IPS-20b (cell line): ENCODE data around the gene VASN.

ENCODE experiments used
- H3K27ac ChIP-seq: one replicate; pipeline ENCODE4 v1.5.1; 2013; ENCODE audit warnings: low read length
- H3K27me3 ChIP-seq: 2 replicates; pipeline ENCODE4 v1.6.1; 2013; ENCODE audit warnings: mild to moderate bottlenecking, low read length, inconsistent platforms; ENCODE audit not compliant: insufficient read depth
- H3K36me3 ChIP-seq: 2 replicates; pipeline ENCODE4 v1.6.1; 2013; ENCODE audit warnings: low read depth, mild to moderate bottlenecking, inconsistent platforms, low read length, moderate library complexity; ENCODE audit not compliant: insufficient read depth
- H3K4me1 ChIP-seq: 2 replicates; pipeline ENCODE4 v1.6.1; 2013; ENCODE audit warnings: mild to moderate bottlenecking, control low read depth, inconsistent platforms, low read length, moderate library complexity; ENCODE audit not compliant: insufficient read depth
- H3K4me3 ChIP-seq: 2 replicates; pipeline ENCODE4 v1.5.1; 2013; ENCODE audit warnings: mild to moderate bottlenecking, low read length, inconsistent platforms
- H3K9ac ChIP-seq: 2 replicates; pipeline ENCODE4 v1.6.1; 2013; ENCODE audit warnings: low read depth, mild to moderate bottlenecking, inconsistent platforms, low read length, moderate library complexity
- H3K9me3 ChIP-seq: 2 replicates; pipeline ENCODE4 v1.6.1; 2013; ENCODE audit warnings: mild to moderate bottlenecking, low read depth, low read length, inconsistent platforms; ENCODE audit not compliant: insufficient read depth

The VASN gene

DNA sequence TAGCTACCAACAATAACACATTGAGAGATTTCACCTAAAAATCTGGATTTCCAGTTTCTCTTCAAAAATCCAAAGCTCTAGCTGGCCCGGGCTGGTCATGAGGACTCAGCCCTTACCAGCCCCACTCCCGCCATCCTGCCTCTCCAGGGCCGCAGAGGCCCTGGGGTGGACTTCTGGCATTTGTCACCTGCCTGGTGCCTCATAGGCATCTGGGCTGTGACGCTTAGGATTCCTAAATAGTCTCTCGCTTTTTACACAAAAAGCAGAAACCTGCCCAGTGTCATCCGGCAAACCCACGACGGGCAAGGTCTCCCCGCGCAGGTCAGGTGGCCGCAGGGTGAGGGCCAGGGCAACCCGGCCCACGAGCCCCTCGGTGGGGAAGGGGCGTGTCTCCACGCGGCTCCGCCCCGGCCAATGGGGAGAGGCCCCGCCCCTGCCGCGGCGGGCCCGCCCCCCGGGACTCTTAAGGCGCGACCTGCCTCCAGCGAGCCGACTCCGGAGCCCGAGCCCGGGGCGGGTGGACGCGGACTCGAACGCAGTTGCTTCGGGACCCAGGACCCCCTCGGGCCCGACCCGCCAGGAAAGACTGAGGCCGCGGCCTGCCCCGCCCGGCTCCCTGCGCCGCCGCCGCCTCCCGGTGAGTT lies at the start of gene VASN:
Gene VASN (plus strand): TSS at position 492 of the 644 bp plus-strand sequence. CDS start 9,030 bp downstream, outside the sequence.
- Histone ChIP-seq H3K36me3 (no peaks in the 10 kb centered on the region), H3K9ac (peak within 1 kb of the TSS; percentile 45; the same call in 1 of the 2 replicates), H3K4me1 (peaks cover 29% of the 10 kb centered on the region), H3K4me3 (peak within 1 kb of the TSS; percentile 72), H3K27me3 (peaks cover 12% of the 10 kb centered on the region; the same call in 1 of the 2 replicates), H3K27ac (no peak within 1 kb of the TSS), H3K9me3 (no peaks in the 10 kb centered on the region)

DNA sequence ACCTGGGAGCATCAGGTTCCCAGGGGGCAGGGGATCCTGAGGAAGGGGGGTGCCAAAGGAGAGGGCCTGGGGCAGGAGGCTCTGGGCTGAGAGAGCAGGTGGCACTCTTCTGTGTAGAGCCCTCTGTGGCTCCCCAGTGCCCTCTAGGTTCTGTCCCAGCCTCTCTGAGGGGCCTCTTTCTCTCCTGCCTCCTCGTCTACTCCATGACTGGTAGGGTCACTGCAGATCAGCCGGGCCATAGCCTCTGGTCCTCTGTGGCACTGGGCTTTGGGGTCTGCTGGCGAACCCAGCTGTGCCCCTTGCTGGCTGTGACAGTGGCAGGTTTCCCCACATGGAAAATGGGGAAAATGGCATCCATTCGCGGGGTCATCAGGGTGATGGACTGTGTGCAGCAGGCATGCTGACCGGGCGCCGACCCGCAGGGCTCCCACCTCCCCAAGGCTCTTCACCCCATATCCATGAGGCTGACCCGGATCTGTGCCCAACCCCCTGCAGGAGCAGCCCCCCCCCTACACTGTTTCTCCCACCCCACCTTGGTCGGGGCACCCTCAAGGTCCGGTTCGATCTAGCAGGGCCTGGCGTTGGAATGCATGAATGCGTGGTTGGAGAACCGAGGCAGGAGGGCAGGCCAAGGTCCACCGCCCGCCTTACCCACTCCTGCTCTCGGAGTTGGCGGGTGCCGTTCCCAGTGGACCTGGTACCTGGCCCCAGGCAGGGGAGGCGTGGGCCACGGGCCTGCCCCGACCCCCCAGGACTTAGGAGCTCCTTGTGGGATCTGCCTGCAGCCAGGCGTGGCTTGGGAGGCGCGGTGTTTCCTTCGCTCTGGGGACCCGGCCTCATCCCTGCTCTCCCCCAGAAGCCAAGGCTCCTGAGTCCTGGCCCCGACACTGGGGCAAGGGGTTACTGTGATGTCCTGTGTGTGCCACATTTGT lies 49.3 kb upstream of the VASN start:
- H3K4me1 ChIP-seq: peaks cover 19% of the 10 kb centered on the region; the same call in 1 of the 2 replicates
- H3K27me3 ChIP-seq: no peaks in the 10 kb centered on the region
- H3K4me3 ChIP-seq: no peak overlapping the region
- H3K9me3 ChIP-seq: no peaks in the 10 kb centered on the region
- no peak overlapping the region for H3K9ac ChIP-seq
- no peak overlapping the region for H3K27ac ChIP-seq
- H3K36me3 ChIP-seq: no peaks in the 10 kb centered on the region

DNA sequence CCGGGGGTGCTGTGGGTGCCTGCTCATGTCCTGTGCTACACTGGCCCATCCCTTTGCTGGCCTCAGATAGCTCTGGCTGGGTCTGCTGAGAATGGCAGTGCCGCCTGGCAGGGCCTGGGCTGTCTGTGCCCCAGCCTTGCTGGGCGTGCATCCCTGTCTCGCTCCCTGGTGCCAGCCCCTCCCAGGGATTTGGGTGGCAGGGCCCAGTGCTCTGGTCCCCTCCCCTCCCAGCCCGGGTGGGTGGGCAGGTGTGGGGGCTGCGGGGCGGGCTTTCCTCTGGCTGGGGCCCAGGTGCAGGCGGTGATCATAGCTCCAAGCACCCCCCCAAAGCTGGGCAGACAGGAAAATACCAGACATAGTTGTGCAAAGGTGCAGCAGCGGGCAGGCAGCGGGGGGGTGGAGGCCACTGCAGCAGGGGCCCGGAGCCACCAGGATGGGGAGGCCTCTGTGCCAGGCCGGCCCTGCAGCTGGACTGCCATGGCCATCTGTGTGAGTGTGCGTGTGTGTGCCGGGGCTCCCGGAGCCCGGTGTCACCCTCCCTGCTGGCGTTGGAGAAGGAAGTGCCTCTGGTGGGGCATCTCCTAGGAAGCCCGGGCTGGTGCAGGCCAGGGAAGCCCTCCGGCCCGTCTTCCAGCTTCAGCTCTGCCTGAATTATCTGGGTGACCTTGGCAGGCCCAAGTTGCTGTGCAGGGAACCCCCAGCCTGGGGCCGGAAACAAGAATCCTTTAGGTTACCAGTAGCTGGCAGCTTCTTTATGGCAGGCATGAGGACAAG lies 48.4 kb upstream of the VASN start:
- Histone ChIP-seq H3K4me1 (peaks cover 18% of the 10 kb centered on the region; the same call in 1 of the 2 replicates), H3K27ac (no peak overlapping the region), H3K9ac (peak overlapping the region; percentile 34; the same call in 1 of the 2 replicates), H3K36me3 (no peaks in the 10 kb centered on the region), H3K9me3 (no peaks in the 10 kb centered on the region), H3K4me3 (no peak overlapping the region), H3K27me3 (no peaks in the 10 kb centered on the region)

DNA sequence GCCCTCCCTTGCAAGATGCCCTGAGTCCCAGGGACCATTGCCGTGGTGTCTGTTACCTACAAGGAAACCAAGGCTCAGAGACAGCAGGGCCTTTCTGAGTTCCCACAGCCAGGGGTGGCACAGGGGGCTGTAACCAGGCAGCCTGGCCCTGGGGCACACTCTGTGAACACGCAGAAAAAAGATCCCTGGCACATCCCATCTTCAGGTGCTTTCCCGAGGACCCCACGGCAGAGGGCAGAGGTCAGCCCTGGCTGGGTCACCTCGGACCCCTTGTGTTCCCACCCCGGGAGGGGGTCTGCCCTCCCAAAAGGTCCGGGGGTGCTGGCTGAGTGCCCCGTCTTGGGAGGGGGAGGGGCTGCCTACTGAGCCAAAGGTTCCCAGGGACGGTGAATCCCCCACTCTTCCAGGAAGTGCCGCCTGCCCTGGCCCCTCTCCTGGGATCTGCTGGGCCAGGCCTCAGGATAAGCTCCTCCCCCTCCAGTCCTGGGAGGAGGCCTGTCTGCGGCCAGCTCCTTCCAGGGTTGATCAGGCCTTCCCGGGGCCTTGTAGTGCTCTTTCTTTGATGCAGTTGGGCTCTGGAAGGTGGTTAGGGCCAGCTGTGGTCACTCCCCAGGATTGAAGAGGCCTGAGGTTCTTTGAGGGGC lies 47.7 kb upstream of the VASN start:
- Histone ChIP-seq H3K9me3 (no peaks in the 10 kb centered on the region), H3K36me3 (no peaks in the 10 kb centered on the region), H3K27me3 (no peaks in the 10 kb centered on the region), H3K9ac (peak overlapping the region; percentile 34; the same call in 1 of the 2 replicates), H3K4me3 (no peak overlapping the region), H3K27ac (no peak overlapping the region), H3K4me1 (peaks cover 23% of the 10 kb centered on the region; the same call in 1 of the 2 replicates)

DNA sequence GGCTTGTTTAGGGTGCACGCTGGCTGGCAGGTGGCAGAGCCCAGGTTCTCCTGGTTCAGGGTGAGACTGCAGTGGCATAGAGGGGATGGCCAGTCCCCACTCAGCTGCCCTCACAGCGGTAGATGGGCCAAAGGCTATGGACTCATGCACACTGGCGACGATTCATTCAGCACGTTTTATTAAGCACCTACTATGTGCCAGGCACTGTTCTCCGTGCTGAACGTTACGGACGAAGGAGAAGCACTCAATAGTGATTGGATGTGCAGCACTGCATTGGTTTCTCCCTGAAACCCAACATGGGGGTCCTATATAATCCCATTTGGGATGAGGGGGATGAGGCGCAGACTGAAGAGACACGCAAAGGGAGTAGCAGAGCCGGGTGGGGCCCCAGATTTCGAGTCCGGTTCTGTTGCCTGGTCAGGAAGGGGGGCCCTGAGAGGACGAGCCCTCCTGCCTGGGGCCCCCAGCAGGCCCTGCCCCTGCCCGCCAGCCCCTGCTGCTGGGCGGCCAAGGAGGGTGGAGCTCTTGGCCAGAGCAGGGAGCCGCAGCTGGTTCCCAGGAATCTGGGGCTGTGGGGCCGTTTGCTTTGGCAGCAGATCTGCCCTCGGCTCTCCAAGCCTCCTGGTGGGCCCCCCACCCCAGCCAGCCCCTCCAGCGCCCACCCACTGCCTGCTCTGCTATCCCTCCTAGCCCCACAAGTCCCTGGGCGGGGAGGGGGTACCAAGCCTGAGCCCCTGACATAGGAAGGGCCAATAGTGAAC lies 47.0 kb upstream of the VASN start:
- Histone ChIP-seq H3K27ac (no peak overlapping the region), H3K4me3 (no peak overlapping the region), H3K27me3 (no peaks in the 10 kb centered on the region), H3K4me1 (peaks cover 20% of the 10 kb centered on the region; the same call in 1 of the 2 replicates), H3K36me3 (no peaks in the 10 kb centered on the region), H3K9me3 (no peaks in the 10 kb centered on the region), H3K9ac (no peak overlapping the region)

DNA sequence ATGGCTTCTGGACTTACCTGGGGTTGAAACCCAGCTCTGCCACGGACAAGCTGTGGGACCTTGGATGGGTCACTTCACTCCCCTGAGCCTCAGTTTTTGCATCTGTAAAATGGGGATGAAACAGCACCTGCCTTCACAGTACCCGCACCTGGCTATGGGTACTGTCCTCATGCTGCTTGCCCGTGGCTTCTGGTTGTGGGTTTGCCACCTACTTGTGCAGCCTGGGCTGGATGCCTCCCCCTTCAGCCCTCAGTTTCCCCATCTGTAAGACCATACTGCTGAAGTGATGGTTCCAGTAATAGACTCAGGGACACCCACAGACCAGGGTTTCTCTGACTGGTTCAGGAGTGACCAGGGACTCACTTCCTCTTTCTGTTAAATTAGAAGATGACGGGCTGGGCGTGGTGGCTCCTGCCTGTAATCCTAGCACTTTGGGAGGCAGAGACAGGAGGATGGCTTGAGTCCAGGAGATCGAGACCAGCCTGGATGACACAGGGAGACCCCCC lies 46.3 kb upstream of the VASN start:
- H3K9me3 ChIP-seq: no peaks in the 10 kb centered on the region
- H3K4me1 ChIP-seq: peaks cover 20% of the 10 kb centered on the region; the same call in 1 of the 2 replicates
- no peak overlapping the region for H3K27ac ChIP-seq
- no peaks in the 10 kb centered on the region for H3K27me3 ChIP-seq
- no peak overlapping the region for H3K9ac ChIP-seq
- H3K36me3 ChIP-seq: no peaks in the 10 kb centered on the region
- H3K4me3 ChIP-seq: no peak overlapping the region

DNA sequence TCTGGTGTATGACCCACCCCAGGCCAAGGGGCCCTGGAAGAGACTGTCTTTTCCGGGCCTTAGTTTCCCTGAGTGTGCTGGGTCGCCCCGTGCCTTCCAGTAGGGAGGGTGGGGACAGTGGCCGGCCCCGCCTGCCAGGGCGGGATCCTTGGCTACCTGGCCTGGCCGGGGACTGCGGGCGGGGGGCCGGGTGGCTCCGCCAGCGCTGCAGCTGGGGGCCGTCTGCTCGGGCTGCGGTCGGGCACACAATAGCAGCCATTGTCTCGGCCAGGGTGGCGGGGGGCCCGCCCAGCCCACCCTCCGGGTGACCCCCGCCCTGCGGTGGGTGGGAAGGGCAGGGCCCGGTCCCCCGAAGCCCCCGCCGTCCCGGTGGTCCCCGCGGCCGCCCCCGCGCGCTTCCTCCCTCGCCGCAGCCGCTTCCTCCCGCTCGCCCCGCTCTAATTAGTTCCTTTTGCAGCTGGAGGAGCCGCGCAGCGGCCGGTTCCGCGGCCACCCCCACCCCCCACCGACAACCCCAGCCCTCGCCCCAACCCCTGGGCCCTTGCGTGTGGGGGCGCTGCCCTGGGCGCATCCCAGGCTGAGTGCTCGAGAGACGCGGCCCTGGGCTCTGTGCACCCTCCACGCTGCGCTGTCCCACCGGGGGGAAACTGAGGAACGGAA lies 44.1 kb upstream of the VASN start:
- Histone ChIP-seq H3K36me3 (no peaks in the 10 kb centered on the region), H3K27me3 (no peaks in the 10 kb centered on the region), H3K4me1 (peaks cover 20% of the 10 kb centered on the region; the same call in 1 of the 2 replicates), H3K4me3 (peak overlapping the region; percentile 65; the same call in 1 of the 2 replicates), H3K9ac (peak overlapping the region; percentile 71; the same call in 1 of the 2 replicates), H3K27ac (peak overlapping the region; percentile 70), H3K9me3 (no peaks in the 10 kb centered on the region)

DNA sequence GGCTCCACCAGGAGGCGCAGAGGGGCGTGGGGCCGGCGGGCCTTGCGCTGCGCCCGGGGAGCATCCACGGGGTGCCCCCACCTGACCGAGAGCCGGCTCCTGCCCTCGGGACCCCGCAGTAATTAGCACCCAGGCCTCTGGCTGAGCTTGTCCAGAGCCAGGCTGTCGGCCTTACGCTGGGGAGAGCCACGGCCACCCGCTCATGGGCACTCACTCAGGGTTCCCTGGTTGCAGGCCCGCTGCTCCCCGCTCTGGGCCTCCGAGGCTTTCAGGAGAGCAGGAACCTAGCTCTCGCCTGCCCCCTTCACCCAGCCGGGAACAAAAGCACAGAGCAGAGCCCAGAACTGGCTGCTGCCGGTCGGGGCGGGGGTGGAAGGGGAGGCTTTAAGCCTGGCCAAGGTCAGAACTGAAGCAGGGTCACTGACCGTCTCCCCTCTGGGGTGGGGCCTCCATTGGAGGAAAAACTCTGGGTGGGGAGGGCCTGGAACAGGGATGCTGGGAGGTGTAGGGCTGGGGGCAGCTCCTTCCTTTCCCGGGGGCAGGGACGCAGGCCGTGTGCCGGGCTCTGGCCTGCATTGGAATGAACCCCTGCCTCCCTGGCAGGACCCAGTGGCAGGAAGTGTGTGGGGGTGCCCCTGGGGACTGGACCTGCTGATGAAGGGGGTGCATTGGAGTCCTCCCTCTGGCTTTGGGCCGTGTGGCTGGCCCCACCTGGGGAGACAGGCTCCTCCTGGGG lies 43.4 kb upstream of the VASN start:
- Histone ChIP-seq H3K9me3 (no peaks in the 10 kb centered on the region), H3K9ac (peak overlapping the region; percentile 71; the same call in 1 of the 2 replicates), H3K4me3 (peak overlapping the region; percentile 65; the same call in 1 of the 2 replicates), H3K36me3 (no peaks in the 10 kb centered on the region), H3K27ac (peak overlapping the region; percentile 70), H3K27me3 (no peaks in the 10 kb centered on the region), H3K4me1 (peaks cover 20% of the 10 kb centered on the region; the same call in 1 of the 2 replicates)

DNA sequence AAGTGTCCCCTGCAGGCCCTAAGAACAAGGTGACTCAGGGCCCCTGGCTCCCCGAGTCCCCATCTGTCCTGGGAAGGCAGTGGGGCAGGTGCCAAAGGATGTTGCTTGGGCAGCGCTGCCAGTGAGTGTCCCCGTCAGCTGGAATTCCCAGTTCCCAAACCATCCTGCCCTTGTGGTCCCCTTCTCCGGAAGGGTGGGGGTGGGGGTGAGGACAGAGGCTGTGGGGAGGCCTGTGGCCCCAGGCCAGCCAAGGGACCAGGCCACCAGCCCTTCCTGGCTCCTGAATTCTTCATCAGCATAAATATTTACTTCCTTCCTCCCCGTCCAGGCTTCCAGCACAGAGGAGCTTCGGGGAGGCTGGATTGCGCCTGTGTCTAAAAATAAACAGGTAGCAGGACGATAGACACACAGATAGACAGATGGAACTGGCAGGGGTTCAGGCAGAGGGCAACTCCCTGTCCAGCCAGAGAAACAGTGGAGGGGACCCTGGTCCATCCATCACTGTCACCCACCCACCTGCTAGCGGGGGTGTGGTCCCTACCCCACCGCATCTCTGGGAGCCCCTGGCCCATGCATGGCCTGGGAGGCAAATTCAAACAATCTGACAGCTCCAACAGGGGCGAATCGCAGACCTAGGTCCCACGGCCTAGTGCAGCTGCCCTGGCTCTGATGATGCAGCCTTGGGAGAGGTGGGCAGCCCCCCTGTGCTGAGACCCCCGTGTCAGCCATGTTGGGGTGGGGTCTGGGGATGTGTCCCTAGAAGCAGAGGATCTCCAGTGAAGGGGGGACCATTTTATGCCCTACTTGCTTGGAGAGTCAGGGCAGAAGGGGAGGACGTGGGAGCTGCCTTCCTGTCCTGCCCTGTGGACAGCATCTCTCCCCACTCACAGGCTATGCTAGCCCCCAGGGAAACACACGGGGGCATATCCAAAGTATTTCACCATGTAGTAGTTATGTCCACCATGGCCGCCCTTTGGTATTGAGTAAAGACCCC lies 42.6 kb upstream of the VASN start:
- Histone ChIP-seq H3K4me3 (no peak overlapping the region), H3K27ac (no peak overlapping the region), H3K27me3 (no peaks in the 10 kb centered on the region), H3K4me1 (peaks cover 13% of the 10 kb centered on the region; the same call in 1 of the 2 replicates), H3K9me3 (no peaks in the 10 kb centered on the region), H3K36me3 (no peaks in the 10 kb centered on the region), H3K9ac (peak overlapping the region; percentile 71; the same call in 1 of the 2 replicates)
